Smooth muscle cell (in vitro differentiated cells): ENCODE data around the gene STAT1. TPM values are rescaled to one million over a fixed set of nuclear protein-coding genes. Genes with fewer than 3 reads are reported as not detected.

Source experiments
- DNase-seq: peaks from one replicate; lab custom pipeline; 2025; ENCODE audit not compliant: unreplicated experiment; lab: John Stamatoyannopoulos, UW
- H2AFZ ChIP-seq: fragments of 200-600 bp; sonication (generic); 2 replicates; pipeline ENCODE4 v1.6.0; 2016; ENCODE audit warnings: antibody characterized with exemption, low read depth, mild to moderate bottlenecking
- H3F3A ChIP-seq: fragments of 200-600 bp; sonication (generic); 2 replicates; pipeline ENCODE4 v1.6.0; 2017; ENCODE audit warnings: antibody characterized with exemption, low read depth
- H3K27ac ChIP-seq: fragments of 200-600 bp; sonication (generic); 2 replicates; pipeline ENCODE4 v1.5.1; 2016; ENCODE audit warnings: low read depth, mild to moderate bottlenecking
- H3K27me3 ChIP-seq: fragments of 200-600 bp; sonication (generic); 2 replicates; pipeline ENCODE4 v1.6.1; 2016; ENCODE audit warnings: low read depth, mild to moderate bottlenecking
- H3K36me3 ChIP-seq: fragments of 200-600 bp; sonication (generic); 2 replicates; pipeline ENCODE4 v1.5.1; 2016; ENCODE audit warnings: low read depth
- H3K4me1 ChIP-seq: fragments of 200-600 bp; sonication (generic); 2 replicates; pipeline ENCODE4 v1.5.1; 2016; ENCODE audit warnings: low read depth
- H3K4me2 ChIP-seq: fragments of 200-600 bp; sonication (generic); 2 replicates; pipeline ENCODE4 v1.6.0; 2016; ENCODE audit warnings: mild to moderate bottlenecking
- H3K4me3 ChIP-seq: fragments of 200-600 bp; sonication (generic); 2 replicates; pipeline ENCODE4 v1.5.1; 2016; ENCODE audit warnings: mild to moderate bottlenecking
- H3K79me2 ChIP-seq: fragments of 200-600 bp; sonication (generic); 2 replicates; pipeline ENCODE4 v1.6.0; 2016; ENCODE audit warnings: low read depth, mild to moderate bottlenecking
- H3K9ac ChIP-seq: fragments of 200-600 bp; sonication (generic); 2 replicates; pipeline ENCODE4 v1.6.0; 2016; ENCODE audit warnings: low read depth
- H3K9me3 ChIP-seq: fragments of 200-600 bp; sonication (generic); replicated peaks from 2 replicates; pipeline ENCODE4 v1.5.1; 2016; ENCODE audit warnings: low read depth
- H4K20me1 ChIP-seq: fragments of 200-600 bp; sonication (generic); 2 replicates; pipeline ENCODE4 v1.6.0; 2016; ENCODE audit warnings: low read depth
- WGBS: methylation state at CpG from one replicate; pipeline ENCODE4 v1.1.7; 2016; ENCODE audit warnings: low lambda C conversion rate; 5-methylcytosine and 5-hydroxymethylcytosine counted together
- polyA plus RNA-seq: library from polyadenylated mRNA; unstranded; fragments of >200 nt; fragmentation: Nextera tagmentation; extraction: Ambion mirVana; gene quantifications from 2 replicates; pipeline ENCODE4 v1.2.1, GENCODE V29; 2016
- total RNA-seq: library from RNA; depleted of rRNA; stranded (reverse); fragments of >200 nt; gene quantifications from 2 replicates; pipeline ENCODE4 v1.2.3, GENCODE V29; 2014
- TF ChIP-seq, protein P1 (sequence below): fragments of 200-600 bp; sonication (generic); IDR thresholded peaks from 2 replicates; pipeline ENCODE4 v1.5.1; 2017; ENCODE audit warnings: borderline replicate concordance, mild to moderate bottlenecking, antibody characterized with exemption; ENCODE audit not compliant: insufficient read depth, poor library complexity, severe bottlenecking

Gene STAT1
- total and polyA plus RNA-seq, 2 experiments from 2014 or later, result 30.5 to 66.5 TPM

DNA sequence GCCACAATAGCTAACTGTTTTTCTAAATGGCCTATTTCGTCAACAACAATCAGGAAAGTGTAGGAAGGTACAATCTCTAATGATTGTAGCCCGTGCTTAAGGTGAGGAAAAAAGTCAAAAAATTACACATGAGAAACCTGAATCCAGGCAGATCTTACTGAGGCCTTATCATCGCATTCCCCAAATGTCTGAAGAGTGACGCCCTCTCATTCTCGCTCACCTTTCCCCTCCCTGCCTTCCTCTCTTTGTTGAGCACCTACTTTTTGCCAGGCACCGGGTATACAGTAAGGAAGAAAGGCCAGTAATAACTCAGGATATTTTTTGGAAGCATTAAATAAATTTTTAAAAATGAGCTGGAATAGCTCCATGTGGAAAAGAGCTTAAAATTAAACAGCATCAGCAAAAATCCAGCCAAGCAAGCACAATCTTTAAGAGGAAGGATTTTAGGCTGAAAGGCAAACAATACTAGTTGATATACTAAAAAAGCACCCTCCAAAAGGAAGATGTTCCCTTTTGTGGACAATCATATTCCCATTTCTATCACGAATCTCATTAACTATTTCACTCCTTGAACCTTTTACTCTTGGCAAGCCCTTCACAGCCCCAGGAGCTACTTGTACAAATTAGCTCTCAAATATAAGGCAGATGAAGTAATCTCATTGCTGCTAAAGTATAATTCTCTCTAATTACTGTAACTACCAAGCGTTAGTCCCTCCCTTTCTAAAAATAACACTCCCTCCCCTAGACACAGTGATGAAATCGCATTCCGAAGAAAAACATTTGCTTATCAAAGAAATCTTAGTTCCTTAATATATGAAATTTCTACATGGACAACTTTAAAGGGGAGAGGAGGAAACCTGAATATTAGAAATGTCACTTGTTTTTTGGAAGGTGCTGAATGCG is 40.0 kb downstream of the STAT1 start:
- H3K36me3 ChIP-seq, result peaks cover 54% of the 10 kb centered on the region

DNA sequence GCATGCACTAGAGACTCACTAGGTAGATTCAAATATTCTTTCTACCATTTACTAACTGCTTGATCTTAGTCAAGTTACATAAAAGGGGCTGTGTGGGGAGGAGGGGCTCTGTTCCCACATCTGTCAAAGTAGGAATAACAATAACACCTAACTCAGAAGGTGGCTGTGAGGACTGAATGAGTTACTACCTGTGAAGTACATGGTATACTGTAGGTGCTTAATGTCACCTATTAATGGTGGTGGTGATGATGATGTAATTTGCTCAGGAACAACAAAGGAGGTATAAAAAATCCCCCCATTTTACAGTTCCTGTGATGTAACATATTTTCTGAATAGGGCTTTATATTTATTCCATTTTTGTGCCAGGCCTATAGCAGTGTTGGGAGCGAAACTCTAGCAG is 40.7 kb downstream of the STAT1 start:
- H3K4me1 ChIP-seq, result no peaks in the 10 kb centered on the region
- peaks cover 54% of the 10 kb centered on the region for H3K36me3 ChIP-seq
- H2AFZ ChIP-seq, result no peak overlapping the region
- H3F3A ChIP-seq, result no peaks in the 10 kb centered on the region
- no peak for DNase-seq
- no peaks in the 10 kb centered on the region for H3K79me2 ChIP-seq
- no peaks in the 10 kb centered on the region for H3K9me3 ChIP-seq
- H3K4me3 ChIP-seq, result no peak overlapping the region
- TF ChIP-seq, protein P1, sequence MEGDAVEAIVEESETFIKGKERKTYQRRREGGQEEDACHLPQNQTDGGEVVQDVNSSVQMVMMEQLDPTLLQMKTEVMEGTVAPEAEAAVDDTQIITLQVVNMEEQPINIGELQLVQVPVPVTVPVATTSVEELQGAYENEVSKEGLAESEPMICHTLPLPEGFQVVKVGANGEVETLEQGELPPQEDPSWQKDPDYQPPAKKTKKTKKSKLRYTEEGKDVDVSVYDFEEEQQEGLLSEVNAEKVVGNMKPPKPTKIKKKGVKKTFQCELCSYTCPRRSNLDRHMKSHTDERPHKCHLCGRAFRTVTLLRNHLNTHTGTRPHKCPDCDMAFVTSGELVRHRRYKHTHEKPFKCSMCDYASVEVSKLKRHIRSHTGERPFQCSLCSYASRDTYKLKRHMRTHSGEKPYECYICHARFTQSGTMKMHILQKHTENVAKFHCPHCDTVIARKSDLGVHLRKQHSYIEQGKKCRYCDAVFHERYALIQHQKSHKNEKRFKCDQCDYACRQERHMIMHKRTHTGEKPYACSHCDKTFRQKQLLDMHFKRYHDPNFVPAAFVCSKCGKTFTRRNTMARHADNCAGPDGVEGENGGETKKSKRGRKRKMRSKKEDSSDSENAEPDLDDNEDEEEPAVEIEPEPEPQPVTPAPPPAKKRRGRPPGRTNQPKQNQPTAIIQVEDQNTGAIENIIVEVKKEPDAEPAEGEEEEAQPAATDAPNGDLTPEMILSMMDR, result no peak
- no peaks in the 10 kb centered on the region for H4K20me1 ChIP-seq
- H3K9ac ChIP-seq, result no peak overlapping the region
- WGBS, result 93% methylated on average over 1 of the region's 1 CpG
- H3K4me2 ChIP-seq, result no peak overlapping the region
- H3K27ac ChIP-seq, result no peak overlapping the region
- H3K27me3 ChIP-seq, result no peaks in the 10 kb centered on the region

More for the DNA sequence above, 40.0 kb downstream of the STAT1 start:
- Histone ChIP-seq H4K20me1 (no peaks in the 10 kb centered on the region), H3K9ac (no peak overlapping the region), H3K27me3 (no peaks in the 10 kb centered on the region), H2AFZ (no peak overlapping the region), H3K4me1 (no peaks in the 10 kb centered on the region), H3K4me2 (no peak overlapping the region), H3F3A (no peaks in the 10 kb centered on the region), H3K79me2 (no peaks in the 10 kb centered on the region), H3K9me3 (no peaks in the 10 kb centered on the region), H3K27ac (no peak overlapping the region), H3K4me3 (no peak overlapping the region)
- 92% methylated on average over 11 of the region's 11 CpGs for WGBS
- no peak for DNase-seq
- TF ChIP-seq, protein P1, result no peak

DNA sequence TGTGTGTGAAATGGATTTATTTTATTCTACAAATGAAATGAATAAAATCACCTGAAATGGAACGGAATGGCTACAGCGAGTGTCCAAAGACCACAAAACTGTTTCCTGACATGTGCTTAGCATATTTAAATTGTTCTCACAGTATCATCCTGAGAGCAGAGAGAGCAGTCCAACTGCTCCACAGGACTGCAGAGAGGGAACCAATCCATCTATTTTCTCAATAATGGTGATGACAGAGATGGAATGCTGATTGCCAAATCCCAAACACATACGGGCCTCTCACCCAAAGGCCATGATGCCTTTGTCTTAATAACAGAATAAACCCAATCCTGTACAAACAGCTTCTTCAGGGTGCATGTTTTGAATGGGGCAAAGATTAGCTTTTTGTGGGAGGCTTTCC is 41.1 kb downstream of the STAT1 start:
- DNase-seq, result no peak
- Histone ChIP-seq H3K79me2 (no peaks in the 10 kb centered on the region), H3K9me3 (no peaks in the 10 kb centered on the region), H3K27ac (no peak overlapping the region), H2AFZ (no peak overlapping the region), H3K9ac (no peak overlapping the region), H3F3A (no peaks in the 10 kb centered on the region), H3K4me1 (no peaks in the 10 kb centered on the region), H4K20me1 (no peaks in the 10 kb centered on the region), H3K4me3 (no peak overlapping the region), H3K4me2 (no peak overlapping the region), H3K27me3 (no peaks in the 10 kb centered on the region), H3K36me3 (peaks cover 58% of the 10 kb centered on the region)
- TF ChIP-seq, protein P1, result no peak
- WGBS, result 87% methylated on average over 3 of the region's 3 CpGs
